Karpas-422 (cell line): ENCODE results near the gene TTC21B. TPM values are rescaled to one million over a fixed set of nuclear protein-coding genes. Genes with fewer than 3 reads are reported as not detected.

Source experiments
- DNase-seq: peaks from one replicate; pipeline ENCODE4 v3.0.0-alpha.2; 2015
- H2AFZ ChIP-seq: fragments of 200-600 bp; sonication (generic); 2 replicates; pipeline ENCODE4 v1.6.1; 2014; ENCODE audit warnings: antibody characterized with exemption, low read length, mixed read lengths
- H3K27ac ChIP-seq: fragments of 200-600 bp; sonication (generic); 2 replicates; pipeline ENCODE4 v1.5.1; 2014; ENCODE audit warnings: mild to moderate bottlenecking, low read length, moderate library complexity
- H3K27me3 ChIP-seq: fragments of 200-600 bp; sonication (generic); 2 replicates; pipeline ENCODE4 v1.6.1; 2014; ENCODE audit warnings: low read length, mixed read lengths
- H3K36me3 ChIP-seq: fragments of 200-600 bp; sonication (generic); 2 replicates; pipeline ENCODE4 v1.6.1; 2014; ENCODE audit warnings: low read length, mixed read lengths; ENCODE audit not compliant: insufficient read depth
- H3K4me1 ChIP-seq: fragments of 200-600 bp; sonication (generic); 2 replicates; pipeline ENCODE4 v1.6.1; 2014; ENCODE audit warnings: mild to moderate bottlenecking, low read length, mixed read lengths
- H3K4me2 ChIP-seq: fragments of 200-600 bp; sonication (generic); 2 replicates; pipeline ENCODE4 v1.6.1; 2014; ENCODE audit warnings: low read length, low read depth, mild to moderate bottlenecking; ENCODE audit not compliant: poor library complexity, severe bottlenecking
- H3K4me3 ChIP-seq: fragments of 200-600 bp; sonication (generic); 2 replicates; pipeline ENCODE4 v1.5.1; 2014; ENCODE audit warnings: mild to moderate bottlenecking, antibody characterized with exemption, low read length, mixed read lengths
- H3K79me2 ChIP-seq: fragments of 200-600 bp; sonication (generic); 2 replicates; pipeline ENCODE4 v1.6.1; 2014; ENCODE audit warnings: mild to moderate bottlenecking, low read length, mixed read lengths
- H3K9ac ChIP-seq: fragments of 200-600 bp; sonication (generic); 2 replicates; pipeline ENCODE4 v1.6.0; 2014; ENCODE audit warnings: low read length
- H3K9me2 ChIP-seq: fragments of 200-600 bp; sonication (generic), shearing (Covaris generic); replicated peaks from 2 replicates; pipeline ENCODE4 v1.6.0; 2014; ENCODE audit warnings: mild to moderate bottlenecking, low read length, moderate library complexity; ENCODE audit not compliant: insufficient read depth
- H3K9me3 ChIP-seq: fragments of 300-700, 200-600 bp; sonication (generic); 2 replicates; pipeline ENCODE4 v1.6.1; 2014; ENCODE audit warnings: low read length, mixed read lengths
- H4K20me1 ChIP-seq: fragments of 200-600 bp; sonication (generic); 2 replicates; pipeline ENCODE4 v1.6.1; 2014; ENCODE audit warnings: mild to moderate bottlenecking, antibody characterized with exemption, low read length, low read depth; ENCODE audit not compliant: insufficient read depth
- total RNA-seq: library from RNA; depleted of rRNA; stranded (reverse); fragments of >200 nt; shearing (Covaris generic); gene quantifications from 2 replicates; pipeline ENCODE4 v1.2.3, GENCODE V29; 2014; ENCODE audit warnings: low replicate concordance

Gene TTC21B
- total RNA-seq, 1 experiment from 2014 or later, result 47.8 TPM

GRCh38 chr2:165950438-165950837 is 3.1 kb downstream of the TTC21B start:
- Histone ChIP-seq H3K4me3 (no peak overlapping the region), H3K27ac (no peak overlapping the region), H3K36me3 (peaks cover 29% of the 10 kb centered on the region), H3K9ac (no peak overlapping the region), H3K4me1 (peaks cover 24% of the 10 kb centered on the region), H4K20me1 (no peaks in the 10 kb centered on the region), H2AFZ (no peak overlapping the region), H3K79me2 (peaks cover 59% of the 10 kb centered on the region), H3K9me2 (no peaks in the 10 kb centered on the region), H3K4me2 (no peak overlapping the region), H3K9me3 (no peaks in the 10 kb centered on the region), H3K27me3 (no peaks in the 10 kb centered on the region)
- no peak for DNase-seq

- H3K9ac ChIP-seq, result no peak overlapping the region
- H3K9me2 ChIP-seq, result no peaks in the 10 kb centered on the region
- no peak overlapping the region for H3K27ac ChIP-seq
- no peak overlapping the region for H3K4me3 ChIP-seq
- H3K4me2 ChIP-seq, result no peak overlapping the region
- H3K79me2 ChIP-seq, result peaks cover 20% of the 10 kb centered on the region
- no peaks in the 10 kb centered on the region for H3K9me3 ChIP-seq
- H3K4me1 ChIP-seq, result no peaks in the 10 kb centered on the region
- no peaks in the 10 kb centered on the region for H4K20me1 ChIP-seq
- no peaks in the 10 kb centered on the region for H3K27me3 ChIP-seq
- no peak for DNase-seq
- H3K36me3 ChIP-seq, result peaks cover 59% of the 10 kb centered on the region; the same call in 1 of the 2 replicates
- no peak overlapping the region for H2AFZ ChIP-seq
Measured at GRCh38 chr2:165941827-165942226, 11.7 kb downstream of the TTC21B start.

GRCh38 chr2:165938237-165938636 is 15.3 kb downstream of the TTC21B start:
- H3K9me3 ChIP-seq, result no peaks in the 10 kb centered on the region
- no peak overlapping the region for H3K9ac ChIP-seq
- no peak overlapping the region for H3K27ac ChIP-seq
- DNase-seq, result no peak
- no peaks in the 10 kb centered on the region for H3K27me3 ChIP-seq
- H4K20me1 ChIP-seq, result no peaks in the 10 kb centered on the region
- H3K79me2 ChIP-seq, result peaks cover 20% of the 10 kb centered on the region
- no peaks in the 10 kb centered on the region for H3K4me1 ChIP-seq
- H3K9me2 ChIP-seq, result no peaks in the 10 kb centered on the region
- no peak overlapping the region for H2AFZ ChIP-seq
- H3K4me3 ChIP-seq, result no peak overlapping the region
- H3K36me3 ChIP-seq, result peaks cover 51% of the 10 kb centered on the region; the same call in 1 of the 2 replicates
- H3K4me2 ChIP-seq, result no peak overlapping the region

- Histone ChIP-seq H3K4me2 (no peak overlapping the region), H3K4me3 (no peak overlapping the region), H3K79me2 (peaks cover 11% of the 10 kb centered on the region), H3K4me1 (no peaks in the 10 kb centered on the region), H2AFZ (no peak overlapping the region), H3K9ac (no peak overlapping the region), H3K9me2 (no peaks in the 10 kb centered on the region), H4K20me1 (no peaks in the 10 kb centered on the region), H3K27ac (no peak overlapping the region), H3K9me3 (no peaks in the 10 kb centered on the region), H3K36me3 (peaks cover 49% of the 10 kb centered on the region; the same call in 1 of the 2 replicates), H3K27me3 (no peaks in the 10 kb centered on the region)
- DNase-seq, result no peak
Measured at GRCh38 chr2:165933211-165933910, 20.2 kb downstream of the TTC21B start.

- no peak overlapping the region for H3K4me3 ChIP-seq
- H3K27me3 ChIP-seq, result no peaks in the 10 kb centered on the region
- no peak overlapping the region for H3K4me2 ChIP-seq
- no peaks in the 10 kb centered on the region for H3K9me3 ChIP-seq
- H2AFZ ChIP-seq, result no peak overlapping the region
- no peaks in the 10 kb centered on the region for H3K79me2 ChIP-seq
- H3K9me2 ChIP-seq, result no peaks in the 10 kb centered on the region
- H3K36me3 ChIP-seq, result peaks cover 61% of the 10 kb centered on the region
- DNase-seq, result no peak
- H3K4me1 ChIP-seq, result no peaks in the 10 kb centered on the region
- no peak overlapping the region for H3K9ac ChIP-seq
- no peaks in the 10 kb centered on the region for H4K20me1 ChIP-seq
- H3K27ac ChIP-seq, result no peak overlapping the region
Measured at GRCh38 chr2:165927774-165928173, 25.8 kb downstream of the TTC21B start.

- no peaks in the 10 kb centered on the region for H3K79me2 ChIP-seq
- DNase-seq, result no peak
- H3K9ac ChIP-seq, result no peak overlapping the region
- H3K27me3 ChIP-seq, result no peaks in the 10 kb centered on the region
- no peaks in the 10 kb centered on the region for H3K4me1 ChIP-seq
- peaks cover 57% of the 10 kb centered on the region for H3K36me3 ChIP-seq
- no peak overlapping the region for H3K4me3 ChIP-seq
- H3K9me3 ChIP-seq, result no peaks in the 10 kb centered on the region
- H4K20me1 ChIP-seq, result no peaks in the 10 kb centered on the region
- H3K27ac ChIP-seq, result no peak overlapping the region
- no peaks in the 10 kb centered on the region for H3K9me2 ChIP-seq
- no peak overlapping the region for H2AFZ ChIP-seq
- H3K4me2 ChIP-seq, result no peak overlapping the region
Measured at GRCh38 chr2:165927353-165927752, 26.2 kb downstream of the TTC21B start.

- no peaks in the 10 kb centered on the region for H4K20me1 ChIP-seq
- H3K79me2 ChIP-seq, result no peaks in the 10 kb centered on the region
- H2AFZ ChIP-seq, result no peak overlapping the region
- no peaks in the 10 kb centered on the region for H3K9me3 ChIP-seq
- peaks cover 43% of the 10 kb centered on the region for H3K36me3 ChIP-seq
- H3K27me3 ChIP-seq, result no peaks in the 10 kb centered on the region
- no peak overlapping the region for H3K9ac ChIP-seq
- H3K4me1 ChIP-seq, result no peaks in the 10 kb centered on the region
- no peak overlapping the region for H3K27ac ChIP-seq
- no peaks in the 10 kb centered on the region for H3K9me2 ChIP-seq
- H3K4me3 ChIP-seq, result no peak overlapping the region
- DNase-seq, result no peak
- H3K4me2 ChIP-seq, result no peak overlapping the region
Measured at GRCh38 chr2:165924946-165925345, 28.6 kb downstream of the TTC21B start.

GRCh38 chr2:165920748-165921147 is 32.8 kb downstream of the TTC21B start:
- no peaks in the 10 kb centered on the region for H3K9me3 ChIP-seq
- H3K36me3 ChIP-seq, result peaks cover 24% of the 10 kb centered on the region
- no peak overlapping the region for H3K27ac ChIP-seq
- H2AFZ ChIP-seq, result no peak overlapping the region
- no peak overlapping the region for H3K9ac ChIP-seq
- H4K20me1 ChIP-seq, result no peaks in the 10 kb centered on the region
- H3K79me2 ChIP-seq, result no peaks in the 10 kb centered on the region
- no peak overlapping the region for H3K4me2 ChIP-seq
- H3K27me3 ChIP-seq, result no peaks in the 10 kb centered on the region
- no peaks in the 10 kb centered on the region for H3K4me1 ChIP-seq
- H3K4me3 ChIP-seq, result no peak overlapping the region
- H3K9me2 ChIP-seq, result no peaks in the 10 kb centered on the region
- DNase-seq, result no peak
